GM12878 (cell line): ENCODE measurements around the gene CELF2. TPM values are rescaled to one million over a fixed set of nuclear protein-coding genes. Genes with fewer than 3 reads are reported as not detected.

Source experiments
- ASH2L ChIP-seq: fragments of 300-600, 200-600 bp; sonication (generic); IDR thresholded peaks from 2 replicates; pipeline ENCODE4 v1.6.1; 2017; ENCODE audit warnings: low read depth, mild to moderate bottlenecking, borderline replicate concordance
- BMI1 ChIP-seq: fragments of 450-650 bp; IDR thresholded peaks from 2 replicates; pipeline ENCODE4 v1.6.1; 2016; ENCODE audit warnings: mild to moderate bottlenecking, moderate library complexity, borderline replicate concordance
- CBX3 ChIP-seq: fragments of 200-600 bp; sonication (generic); IDR thresholded peaks from 2 replicates; pipeline ENCODE4 v1.6.1; 2016; ENCODE audit warnings: low read depth, borderline replicate concordance
- CREM ChIP-seq: IDR thresholded peaks from 2 replicates; pipeline ENCODE4 v1.6.1; 2014; ENCODE audit warnings: antibody characterized with exemption, low read depth
- EED ChIP-seq: sonication (generic); IDR thresholded peaks from 2 replicates; pipeline ENCODE4 v1.6.1; 2016; ENCODE audit warnings: antibody characterized with exemption, low read depth
- FOXM1 ChIP-seq: IDR thresholded peaks from 2 replicates; pipeline ENCODE4 v1.6.1; 2012; ENCODE audit warnings: low read depth, mild to moderate bottlenecking, inconsistent platforms, low read length, moderate library complexity
- JUNB ChIP-seq: IDR thresholded peaks from 2 replicates; pipeline ENCODE4 v1.6.1; 2016; ENCODE audit warnings: antibody characterized with exemption, mild to moderate bottlenecking
- LARP7 ChIP-seq: fragments of 450-650 bp; IDR thresholded peaks from 2 replicates; pipeline ENCODE4 v1.6.1; 2017; ENCODE audit warnings: mild to moderate bottlenecking
- NFYA ChIP-seq: IDR thresholded peaks from 2 replicates; pipeline ENCODE4 v1.6.1; 2011; ENCODE audit warnings: low read depth, mild to moderate bottlenecking, low read length, improper control_type of control experiment, borderline replicate concordance
- NR2C2 ChIP-seq: IDR thresholded peaks from 2 replicates; pipeline ENCODE4 v1.6.1; 2011; ENCODE audit warnings: borderline replicate concordance, low read depth; ENCODE audit not compliant: control insufficient read depth, insufficient read length
- PAX8 ChIP-seq: fragments of 450-650 bp; IDR thresholded peaks from 2 replicates; pipeline ENCODE4 v1.6.1; 2017; ENCODE audit warnings: mild to moderate bottlenecking, moderate library complexity
- PML ChIP-seq: IDR thresholded peaks from 2 replicates; pipeline ENCODE4 v1.6.1; 2012; ENCODE audit warnings: low read length, inconsistent platforms
- POLR2AphosphoS5 ChIP-seq: IDR thresholded peaks from 2 replicates; pipeline ENCODE4 v1.6.1; 2011; ENCODE audit warnings: mild to moderate bottlenecking, low read length, inconsistent platforms
- SREBF1 ChIP-seq: IDR thresholded peaks from 2 replicates; pipeline ENCODE4 v1.6.1; 2012; ENCODE audit warnings: mild to moderate bottlenecking, low read length
- SRF ChIP-seq, 2 experiments: IDR thresholded peaks; 2 replicates each; pipeline ENCODE4 v1.6.1; 2011; ENCODE audit warnings: low read depth in 2 of 2, low read length in 2 of 2, mild to moderate bottlenecking in 1 of 2, moderate library complexity in 1 of 2
- STAT1 ChIP-seq: fragments of 450-650 bp; conservative IDR thresholded peaks from 2 replicates; pipeline ENCODE4 v1.6.1; 2014; ENCODE audit warnings: antibody characterized with exemption, mild to moderate bottlenecking
- WRNIP1 ChIP-seq: IDR thresholded peaks from 2 replicates; pipeline ENCODE4 v1.6.1; 2011; ENCODE audit warnings: low read depth, low read length, improper control_type of control experiment, borderline replicate concordance
- ZBTB40 ChIP-seq: fragments of 450-650 bp; IDR thresholded peaks from 2 replicates; pipeline ENCODE4 v1.6.1; 2016; ENCODE audit warnings: mild to moderate bottlenecking, moderate library complexity, borderline replicate concordance
- ZSCAN29 ChIP-seq: fragments of 450-650 bp; IDR thresholded peaks from 2 replicates; pipeline ENCODE4 v1.6.1; 2017; ENCODE audit warnings: mild to moderate bottlenecking, moderate library complexity
- ZZZ3 ChIP-seq: IDR thresholded peaks from 2 replicates; pipeline ENCODE4 v1.6.1; 2011; ENCODE audit warnings: low read depth; ENCODE audit not compliant: control insufficient read depth, insufficient read length
- polyA plus RNA-seq, 11 experiments: library from polyadenylated mRNA; depleted of rRNA in 4 of 11; unstranded in 6 of 11; stranded (reverse) in 5 of 11; fragments of >200 nt; fragmentation: Nextera tagmentation in 4 of 11; fragmentation: Illumina TruSeq in 1 of 11; extraction: Ambion mirVana in 4 of 11; extraction: Trizol in 1 of 11; gene quantifications; 1 replicate in 1 of 11; 2 replicates in 10 of 11; pipeline versions ENCODE4 v1.2.1 to v1.2.3, GENCODE V29; 2011 to 2016; ENCODE audit warnings: inconsistent platforms in 2 of 11, missing spikeins in 2 of 11, low read depth in 1 of 11
- total RNA-seq, 4 experiments: library from RNA; depleted of rRNA in 3 of 4; stranded (reverse); fragments of >200 nt in 3 of 4; fragmentation: Illumina TruSeq in 1 of 4; extraction: Trizol in 1 of 4; gene quantifications; 2 replicates each; pipeline versions ENCODE4 v1.2.1 to v1.2.3, GENCODE V29; 2013 to 2021
- TF ChIP-seq, protein P1 (sequence below): fragments of 150-350 bp; IDR thresholded peaks from 2 replicates; pipeline ENCODE4 v1.6.1; 2016; ENCODE audit warnings: low read depth, low read length
- TF ChIP-seq, protein P2 (sequence below): fragments of 450-650 bp; IDR thresholded peaks from 2 replicates; pipeline ENCODE4 v1.6.1; 2017; ENCODE audit warnings: mild to moderate bottlenecking, low read depth, inconsistent platforms; ENCODE audit not compliant: poor library complexity, severe bottlenecking

CELF2 gene
- total and polyA plus RNA-seq, 10 of the 15 experiments (the other 5 are each of a cell fraction or from before 2014, with no cell fraction given): 20.8 to 129 (median 86.3) TPM

- no peak for TF ChIP-seq SREBF1
- TF ChIP-seq PML: no peak
- no peak; the same call in 1 of the 2 replicates for TF ChIP-seq JUNB
- no peak for TF ChIP-seq LARP7
- no peak for TF ChIP-seq PAX8
- TF ChIP-seq ASH2L: no peak
- TF ChIP-seq ZSCAN29: no peak
- TF ChIP-seq, protein P1, sequence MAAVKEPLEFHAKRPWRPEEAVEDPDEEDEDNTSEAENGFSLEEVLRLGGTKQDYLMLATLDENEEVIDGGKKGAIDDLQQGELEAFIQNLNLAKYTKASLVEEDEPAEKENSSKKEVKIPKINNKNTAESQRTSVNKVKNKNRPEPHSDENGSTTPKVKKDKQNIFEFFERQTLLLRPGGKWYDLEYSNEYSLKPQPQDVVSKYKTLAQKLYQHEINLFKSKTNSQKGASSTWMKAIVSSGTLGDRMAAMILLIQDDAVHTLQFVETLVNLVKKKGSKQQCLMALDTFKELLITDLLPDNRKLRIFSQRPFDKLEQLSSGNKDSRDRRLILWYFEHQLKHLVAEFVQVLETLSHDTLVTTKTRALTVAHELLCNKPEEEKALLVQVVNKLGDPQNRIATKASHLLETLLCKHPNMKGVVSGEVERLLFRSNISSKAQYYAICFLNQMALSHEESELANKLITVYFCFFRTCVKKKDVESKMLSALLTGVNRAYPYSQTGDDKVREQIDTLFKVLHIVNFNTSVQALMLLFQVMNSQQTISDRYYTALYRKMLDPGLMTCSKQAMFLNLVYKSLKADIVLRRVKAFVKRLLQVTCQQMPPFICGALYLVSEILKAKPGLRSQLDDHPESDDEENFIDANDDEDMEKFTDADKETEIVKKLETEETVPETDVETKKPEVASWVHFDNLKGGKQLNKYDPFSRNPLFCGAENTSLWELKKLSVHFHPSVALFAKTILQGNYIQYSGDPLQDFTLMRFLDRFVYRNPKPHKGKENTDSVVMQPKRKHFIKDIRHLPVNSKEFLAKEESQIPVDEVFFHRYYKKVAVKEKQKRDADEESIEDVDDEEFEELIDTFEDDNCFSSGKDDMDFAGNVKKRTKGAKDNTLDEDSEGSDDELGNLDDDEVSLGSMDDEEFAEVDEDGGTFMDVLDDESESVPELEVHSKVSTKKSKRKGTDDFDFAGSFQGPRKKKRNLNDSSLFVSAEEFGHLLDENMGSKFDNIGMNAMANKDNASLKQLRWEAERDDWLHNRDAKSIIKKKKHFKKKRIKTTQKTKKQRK: no peak
- no peak for TF ChIP-seq NR2C2
- TF ChIP-seq, protein P2, sequence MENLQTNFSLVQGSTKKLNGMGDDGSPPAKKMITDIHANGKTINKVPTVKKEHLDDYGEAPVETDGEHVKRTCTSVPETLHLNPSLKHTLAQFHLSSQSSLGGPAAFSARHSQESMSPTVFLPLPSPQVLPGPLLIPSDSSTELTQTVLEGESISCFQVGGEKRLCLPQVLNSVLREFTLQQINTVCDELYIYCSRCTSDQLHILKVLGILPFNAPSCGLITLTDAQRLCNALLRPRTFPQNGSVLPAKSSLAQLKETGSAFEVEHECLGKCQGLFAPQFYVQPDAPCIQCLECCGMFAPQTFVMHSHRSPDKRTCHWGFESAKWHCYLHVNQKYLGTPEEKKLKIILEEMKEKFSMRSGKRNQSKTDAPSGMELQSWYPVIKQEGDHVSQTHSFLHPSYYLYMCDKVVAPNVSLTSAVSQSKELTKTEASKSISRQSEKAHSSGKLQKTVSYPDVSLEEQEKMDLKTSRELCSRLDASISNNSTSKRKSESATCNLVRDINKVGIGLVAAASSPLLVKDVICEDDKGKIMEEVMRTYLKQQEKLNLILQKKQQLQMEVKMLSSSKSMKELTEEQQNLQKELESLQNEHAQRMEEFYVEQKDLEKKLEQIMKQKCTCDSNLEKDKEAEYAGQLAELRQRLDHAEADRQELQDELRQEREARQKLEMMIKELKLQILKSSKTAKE: no peak
- TF ChIP-seq CBX3: no peak
- no peak for TF ChIP-seq STAT1
- TF ChIP-seq EED: peak; percentile 28
- no peak for TF ChIP-seq FOXM1
- no peak for TF ChIP-seq NFYA
- peak; percentile 29; the same call in 1 of the 2 replicates for TF ChIP-seq POLR2AphosphoS5
- no peak for TF ChIP-seq CREM
- TF ChIP-seq BMI1: no peak
- no peak for TF ChIP-seq SRF (IDR thresholded peaks at IDR 0.05; ENCODE audit: low read depth in 2 of 2, low read length in 2 of 2)
- no peak for TF ChIP-seq ZBTB40
- no peak; the same call in 1 of the 2 replicates for TF ChIP-seq WRNIP1
- no peak for TF ChIP-seq ZZZ3
Observed at GRCh38 chr10:11170993-11171851, 153.6 kb downstream of the CELF2 start (continued).
